H1 (cell line): Measurements from ENCODE around the gene LCN10. TPM values are rescaled to one million over a fixed set of nuclear protein-coding genes. Genes with fewer than 3 reads are reported as not detected.

Experiments
- CTCF ChIA-PET: fragments of 300-600 bp; sonication (Branson Sonifier 250); formaldehyde crosslinking; loops from one replicate; lab custom pipeline; 2021; ENCODE audit not compliant: partially characterized antibody; lab: Charles Lee
- POLR2A ChIA-PET: fragments of 300-600 bp; sonication (Branson Sonifier 250); formaldehyde crosslinking; loops from one replicate; lab custom pipeline; 2021; ENCODE audit warnings: inconsistent platforms; ENCODE audit not compliant: partially characterized antibody; lab: Charles Lee
- DNase-seq, 2 experiments: peaks; one replicate each; pipeline versions ENCODE4 v3.0.0 to v3.0.0-alpha.2; 2010 to 2022; ENCODE audit warnings: low spot score in 2 of 2, low read depth in 1 of 2, mixed read lengths in 1 of 2
- FAIRE-seq: peaks from 2 replicates; lab custom pipeline; 2011; peaks lifted over from hg19 to GRCh38; lab: Jason Lieb, UNC
- H2AFZ ChIP-seq: 2 replicates; pipeline ENCODE4 v1.8.1; 2012; ENCODE audit warnings: low read length, inconsistent platforms
- H2AK5ac ChIP-seq: 2 replicates; pipeline ENCODE4 v1.6.1; 2013; ENCODE audit warnings: low read depth, low read length
- H2BK120ac ChIP-seq: replicated peaks from 2 replicates; pipeline ENCODE3; 2013; ENCODE audit warnings: low read depth, low read length, inconsistent platforms
- H2BK12ac ChIP-seq: 2 replicates; pipeline ENCODE4 v1.6.1; 2013; ENCODE audit warnings: low read depth, low read length
- H2BK15ac ChIP-seq: 2 replicates; pipeline ENCODE4 v1.6.1; 2013; ENCODE audit warnings: low read length
- H2BK20ac ChIP-seq: 2 replicates; pipeline ENCODE4 v1.6.1; 2013; ENCODE audit warnings: low read length
- H2BK5ac ChIP-seq: 2 replicates; pipeline ENCODE4 v1.6.1; 2013; ENCODE audit warnings: low read depth, low read length
- H3K14ac ChIP-seq: 2 replicates; pipeline ENCODE4 v1.6.1; 2013; ENCODE audit warnings: inconsistent platforms; ENCODE audit not compliant: insufficient read length
- H3K18ac ChIP-seq: 2 replicates; pipeline ENCODE4 v1.6.1; 2013; ENCODE audit warnings: low read length; ENCODE audit errors: extremely low read depth
- H3K23ac ChIP-seq: 2 replicates; pipeline ENCODE4 v1.6.1; 2013; ENCODE audit warnings: inconsistent platforms; ENCODE audit not compliant: insufficient read length
- H3K23me2 ChIP-seq: 2 replicates; pipeline ENCODE4 v1.6.1; 2013; ENCODE audit warnings: low read depth, low read length
- H3K27ac ChIP-seq: 2 replicates; pipeline ENCODE4 v1.6.1; 2011; ENCODE audit warnings: low read depth, low read length, inconsistent platforms
- H3K27me3 ChIP-seq, 4 experiments: replicated peaks in 1 of 4; 1 replicate in 1 of 4; 2 replicates in 3 of 4; pipeline versions ENCODE4 v1.6.1 to v1.8.1; 2011 to 2013; ENCODE audit warnings: low read length in 3 of 4, mild to moderate bottlenecking in 3 of 4, inconsistent platforms in 2 of 4, mixed read lengths in 2 of 4, moderate library complexity in 1 of 4; ENCODE audit not compliant: control insufficient read depth in 3 of 4, insufficient read depth in 3 of 4; ENCODE audit errors: extremely low read depth in 1 of 4
- H3K36me3 ChIP-seq, 4 experiments: 2 replicates each; pipeline versions ENCODE4 v1.6.1 to v1.8.1; 2011 to 2013; ENCODE audit warnings: mild to moderate bottlenecking in 4 of 4, low read length in 3 of 4, moderate library complexity in 2 of 4, control low read depth in 1 of 4, inconsistent platforms in 1 of 4; ENCODE audit not compliant: insufficient read depth in 4 of 4, control insufficient read depth in 2 of 4
- H3K4ac ChIP-seq: replicated peaks from 2 replicates; pipeline ENCODE3; 2013; ENCODE audit warnings: low read length, low read depth, mixed read lengths, inconsistent platforms; ENCODE audit not compliant: insufficient read length
- H3K4me1 ChIP-seq, 4 experiments: replicated peaks in 1 of 4; 1 replicate in 1 of 4; 2 replicates in 3 of 4; pipeline versions ENCODE4 v1.6.1 to v1.8.1; 2011 to 2013; ENCODE audit warnings: low read length in 3 of 4, inconsistent platforms in 2 of 4, mixed read lengths in 1 of 4; ENCODE audit not compliant: insufficient read depth in 4 of 4, control insufficient read depth in 3 of 4
- H3K4me2 ChIP-seq, 2 experiments: 2 replicates each; pipeline versions ENCODE4 v1.6.1 to v1.8.1; 2011 to 2013; ENCODE audit warnings: low read depth in 2 of 2, low read length in 2 of 2, control low read depth in 1 of 2, inconsistent platforms in 1 of 2, mild to moderate bottlenecking in 1 of 2; ENCODE audit not compliant: insufficient read depth in 1 of 2
- H3K4me3 ChIP-seq, 4 experiments: fragments of 200-600, 300-600 bp in 1 of 4; sonication (generic), shearing (Covaris generic), sonication (Bioruptor Twin) in 1 of 4; 2 replicates each; pipeline versions ENCODE4 v1.5.1 to v1.8.1; 2011 to 2016; ENCODE audit warnings: low read length in 4 of 4, low read depth in 3 of 4, control low read depth in 2 of 4, inconsistent platforms in 2 of 4, mild to moderate bottlenecking in 2 of 4, mixed read lengths in 1 of 4, moderate library complexity in 1 of 4; ENCODE audit not compliant: insufficient read depth in 2 of 4; ENCODE audit errors: extremely low read depth in 1 of 4
- H3K56ac ChIP-seq: replicated peaks from 2 replicates; pipeline ENCODE3; 2013; ENCODE audit warnings: low read depth, mild to moderate bottlenecking, mixed read lengths, low read length, inconsistent platforms; ENCODE audit not compliant: insufficient read length
- H3K79me1 ChIP-seq: 2 replicates; pipeline ENCODE4 v1.6.1; 2013; ENCODE audit warnings: low read depth, low read length, control low read depth
- H3K79me2 ChIP-seq, 2 experiments: 2 replicates each; pipeline versions ENCODE4 v1.6.1 to v1.8.1; 2012 to 2013; ENCODE audit warnings: low read length in 2 of 2, mild to moderate bottlenecking in 2 of 2, inconsistent platforms in 1 of 2; ENCODE audit not compliant: insufficient read depth in 2 of 2, control insufficient read depth in 1 of 2
- H3K9ac ChIP-seq, 4 experiments: replicated peaks in 1 of 4; 1 replicate in 1 of 4; 2 replicates in 3 of 4; pipeline versions ENCODE4 v1.6.1 to v1.8.1; 2011 to 2013; ENCODE audit warnings: low read depth in 3 of 4, low read length in 3 of 4, control low read depth in 2 of 4, mild to moderate bottlenecking in 2 of 4, moderate library complexity in 2 of 4, inconsistent platforms in 1 of 4; ENCODE audit errors: extremely low read depth in 1 of 4
- H3K9me3 ChIP-seq, 2 experiments: 2 replicates each; pipeline versions ENCODE4 v1.6.1 to v1.8.1; 2012 to 2013; ENCODE audit warnings: mild to moderate bottlenecking in 2 of 2, moderate library complexity in 2 of 2, control low read depth in 1 of 2, inconsistent platforms in 1 of 2, low read depth in 1 of 2, low read length in 1 of 2, mixed read lengths in 1 of 2; ENCODE audit not compliant: insufficient read depth in 2 of 2
- H4K20me1 ChIP-seq, 2 experiments: replicated peaks in 1 of 2; 2 replicates each; pipeline versions ENCODE3 to v1.8.1; 2011 to 2013; ENCODE audit warnings: inconsistent platforms in 2 of 2, low read length in 2 of 2, mild to moderate bottlenecking in 1 of 2; ENCODE audit not compliant: insufficient read depth in 2 of 2, control insufficient read depth in 1 of 2
- H4K5ac ChIP-seq: 2 replicates; pipeline ENCODE4 v1.6.1; 2013; ENCODE audit warnings: low read length, low read depth, mixed read lengths, inconsistent platforms; ENCODE audit not compliant: insufficient read length
- H4K8ac ChIP-seq: 2 replicates; pipeline ENCODE4 v1.8.0; 2013; ENCODE audit warnings: mild to moderate bottlenecking, moderate library complexity, low read length, inconsistent platforms; ENCODE audit not compliant: insufficient read depth; ENCODE audit errors: extremely low read depth
- H4K91ac ChIP-seq: replicated peaks from 2 replicates; pipeline ENCODE3; 2013; ENCODE audit warnings: low read length, mixed read lengths, inconsistent platforms; ENCODE audit not compliant: insufficient read length
- ATF2 ChIP-seq: IDR thresholded peaks from 2 replicates; pipeline ENCODE4 v1.6.1; 2012; ENCODE audit warnings: low read length, inconsistent platforms
- ATF3 ChIP-seq: IDR thresholded peaks from 2 replicates; pipeline ENCODE4 v1.6.1; 2011; ENCODE audit warnings: low read depth, mild to moderate bottlenecking, low read length; ENCODE audit not compliant: insufficient read depth
- CEBPB ChIP-seq: IDR thresholded peaks from 2 replicates; pipeline ENCODE4 v1.6.1; 2012; ENCODE audit warnings: low read depth, low read length
- CHD1 ChIP-seq: IDR thresholded peaks from 2 replicates; pipeline ENCODE4 v1.6.1; 2012; ENCODE audit warnings: low read depth, low read length, improper control_type of control experiment
- POU5F1 ChIP-seq: IDR thresholded peaks from 2 replicates; pipeline ENCODE4 v1.6.1; 2011; ENCODE audit warnings: low read depth, mild to moderate bottlenecking, low read length, moderate library complexity
- RXRA ChIP-seq: IDR thresholded peaks from 2 replicates; pipeline ENCODE4 v1.6.1; 2011; ENCODE audit warnings: low read depth, mild to moderate bottlenecking, low read length, moderate library complexity; ENCODE audit not compliant: insufficient read depth
- SIRT6 ChIP-seq: IDR thresholded peaks from one replicate; pipeline ENCODE4 v1.7.1; 2012; ENCODE audit warnings: low read length, inconsistent platforms
- TAF1 ChIP-seq: IDR thresholded peaks from 2 replicates; pipeline ENCODE4 v1.6.1; 2011; ENCODE audit warnings: mild to moderate bottlenecking, low read depth, low read length
- WGBS, 2 experiments: shearing (Covaris generic) in 1 of 2; methylation state at CpG; one replicate each; pipeline versions ENCODE4 v1.1.6 to v1.1.7; 2013 to 2015; ENCODE audit warnings: low lambda C conversion rate in 2 of 2, mixed read lengths in 2 of 2, inconsistent platforms in 1 of 2, low coverage in 1 of 2, missing lambda C conversion rate in 1 of 2; ENCODE audit not compliant: insufficient replicate concordance in 2 of 2, insufficient coverage in 1 of 2, insufficient read length in 1 of 2; ENCODE audit errors: extremely low coverage in 1 of 2, missing lambda C conversion rate in 1 of 2; 5-methylcytosine and 5-hydroxymethylcytosine counted together
- polyA plus RNA-seq, 7 experiments: library from polyadenylated mRNA; depleted of rRNA in 3 of 7; stranded (reverse) in 5 of 7; unstranded in 2 of 7; fragments of >200 nt in 5 of 7; fragments of 200-250 nt in 2 of 7; gene quantifications; 1 replicate in 5 of 7; 2 replicates in 1 of 7; 4 replicates in 1 of 7; pipeline versions ENCODE4 v1.2.1 to v1.2.3, GENCODE V29; 2011 to 2013; ENCODE audit warnings: missing spikeins in 2 of 7, mixed read lengths in 2 of 7
- total RNA-seq: library from RNA; stranded (reverse); fragmentation: NEBNext Ultra II Directional; extraction: Animal tissue kit (Norgen Biotek cat#: 25700); gene quantifications from 2 replicates; pipeline ENCODE4 v1.2.1, GENCODE V29; 2021

The LCN10 gene
- total and polyA plus RNA-seq, 2 of the 8 experiments (the other 6 are each of a cell fraction or from before 2014, with no cell fraction given): 2.6 to 2.8 TPM

- ChIA-PET CTCF (interaction anchor here (0.9 to 12.8 kb wide), 11 partner anchors 9 to 287 kb away, joined by 3 to 125 read pairs (median 6); no protein-coding TSS in a partner anchor), POLR2A (interaction anchor here (1.0 to 2.1 kb wide), 2 partner anchors 16 to 36 kb away, joined by 3 to 5 read pairs; no protein-coding TSS in a partner anchor)
- Histone ChIP-seq H4K20me1 (no peaks in the 10 kb centered on the region), H3K23ac (no peak overlapping the region), H2AFZ (no peak overlapping the region), H3K36me3 (no peaks in the 10 kb centered on the region), H2BK12ac (peak overlapping the region; percentile 84; the same call in 1 of the 2 replicates), H4K8ac (peak overlapping the region; percentile 62; the same call in 1 of the 2 replicates), H2BK5ac (no peak overlapping the region), H3K4me2 (no peak overlapping the region), H4K91ac (peak overlapping the region; percentile 54), H3K79me1 (no peaks in the 10 kb centered on the region), H3K79me2 (no peaks in the 10 kb centered on the region), H3K9me3 (no peaks in the 10 kb centered on the region), H3K27ac (no peak overlapping the region), H3K9ac (no peak overlapping the region), H3K4me1 (peaks cover 0 to 23% (median 15%) of the 10 kb centered on the region in 4 experiments; a peak in 5 of 7 replicates), H3K56ac (no peak overlapping the region), H3K18ac (no peak overlapping the region), H2BK120ac (no peak overlapping the region), H3K23me2 (peaks cover 5% of the 10 kb centered on the region; the same call in 1 of the 2 replicates), H4K5ac (no peak overlapping the region), H3K27me3 (no peaks in the 10 kb centered on the region; a peak in 1 of 7 replicates), H2BK20ac (no peak overlapping the region; the same call in 1 of the 2 replicates), H3K4ac (no peak overlapping the region), H3K4me3 (no peak overlapping the region), H2BK15ac (no peak overlapping the region; the same call in 1 of the 2 replicates), H3K14ac (no peak overlapping the region), H2AK5ac (no peak overlapping the region)
- 90% methylated on average over 44 of the region's 46 CpGs; no CpG with 5 or more reads in 1 of the 2 experiments for WGBS, 2 experiments
- FAIRE-seq: no peak
- DNase-seq: peak in 1 of 2 experiments; percentile 41
- no peak for TF ChIP-seq RXRA
- TF ChIP-seq POU5F1: no peak
- TF ChIP-seq SIRT6: no peak
- TF ChIP-seq ATF3: no peak
- no peak for TF ChIP-seq ATF2
- TF ChIP-seq TAF1: no peak
- no peak for TF ChIP-seq CEBPB
- TF ChIP-seq CHD1: no peak
Measured at GRCh38 chr9:136692185-136693134, 50.3 kb downstream of the LCN10 start.
